Measurements from ENCODE around the gene SORCS2.

DNA sequence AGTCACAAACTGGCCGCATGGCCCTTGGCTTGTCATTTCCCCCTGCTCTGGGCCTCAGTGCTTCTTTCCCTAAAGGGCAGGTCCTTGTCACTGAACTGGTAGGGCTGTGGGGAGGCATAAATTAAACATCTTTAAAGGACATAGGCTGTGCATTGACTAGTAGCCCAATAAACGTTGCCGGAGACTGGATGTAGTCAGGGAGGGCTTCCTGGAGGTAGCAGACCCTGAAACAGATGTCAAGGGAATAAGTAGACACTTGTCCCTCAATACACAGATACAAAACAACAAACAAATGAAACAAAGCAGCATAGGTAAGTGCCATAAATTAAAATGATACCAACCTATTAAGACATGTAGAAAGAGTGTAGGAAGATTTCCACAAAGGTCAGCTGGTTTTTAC is 314.2 kb downstream of the SORCS2 start:
- TF ChIP-seq, protein P1, sequence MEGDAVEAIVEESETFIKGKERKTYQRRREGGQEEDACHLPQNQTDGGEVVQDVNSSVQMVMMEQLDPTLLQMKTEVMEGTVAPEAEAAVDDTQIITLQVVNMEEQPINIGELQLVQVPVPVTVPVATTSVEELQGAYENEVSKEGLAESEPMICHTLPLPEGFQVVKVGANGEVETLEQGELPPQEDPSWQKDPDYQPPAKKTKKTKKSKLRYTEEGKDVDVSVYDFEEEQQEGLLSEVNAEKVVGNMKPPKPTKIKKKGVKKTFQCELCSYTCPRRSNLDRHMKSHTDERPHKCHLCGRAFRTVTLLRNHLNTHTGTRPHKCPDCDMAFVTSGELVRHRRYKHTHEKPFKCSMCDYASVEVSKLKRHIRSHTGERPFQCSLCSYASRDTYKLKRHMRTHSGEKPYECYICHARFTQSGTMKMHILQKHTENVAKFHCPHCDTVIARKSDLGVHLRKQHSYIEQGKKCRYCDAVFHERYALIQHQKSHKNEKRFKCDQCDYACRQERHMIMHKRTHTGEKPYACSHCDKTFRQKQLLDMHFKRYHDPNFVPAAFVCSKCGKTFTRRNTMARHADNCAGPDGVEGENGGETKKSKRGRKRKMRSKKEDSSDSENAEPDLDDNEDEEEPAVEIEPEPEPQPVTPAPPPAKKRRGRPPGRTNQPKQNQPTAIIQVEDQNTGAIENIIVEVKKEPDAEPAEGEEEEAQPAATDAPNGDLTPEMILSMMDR (IDR thresholded peaks at IDR 0.05) = no peak
- TF ChIP-seq EZH2 (IDR thresholded peaks at IDR 0.05; ENCODE audit: borderline replicate concordance, insufficient read depth, low read depth, low read length, poor library complexity, severe bottlenecking) = no peak
